Activated naive CD8-positive, alpha-beta T cell (primary cell): ENCODE measurements around the gene GMDS.

ENCODE experiments used
- H3K27ac Mint-ChIP-seq: one replicate; pipeline ENCODE4 v1.8.0; 2021; ENCODE audit warnings: mixed read lengths
- H3K27me3 Mint-ChIP-seq: one replicate; pipeline ENCODE4 v1.8.0; 2021; ENCODE audit warnings: mixed read lengths
- H3K36me3 Mint-ChIP-seq: one replicate; pipeline ENCODE4 v1.8.0; 2021; ENCODE audit warnings: mixed read lengths
- H3K4me1 Mint-ChIP-seq: one replicate; pipeline ENCODE4 v1.8.0; 2021; ENCODE audit warnings: low read depth, mixed read lengths
- H3K4me3 Mint-ChIP-seq: one replicate; pipeline ENCODE4 v1.8.0; 2021; ENCODE audit warnings: mild to moderate bottlenecking, mixed read lengths
- H3K9me3 Mint-ChIP-seq: one replicate; pipeline ENCODE4 v1.8.0; 2021; ENCODE audit warnings: low read depth, mixed read lengths

GMDS gene

GRCh38 chr6:1795910-1796309 is 449.5 kb downstream of the GMDS start:
- peaks cover 2% of the 10 kb centered on the region for H3K36me3 Mint-ChIP-seq
- peaks cover 6% of the 10 kb centered on the region for H3K4me1 Mint-ChIP-seq
- H3K4me3 Mint-ChIP-seq = no peak overlapping the region
- no peak overlapping the region for H3K27ac Mint-ChIP-seq
- H3K27me3 Mint-ChIP-seq = no peaks in the 10 kb centered on the region
- no peaks in the 10 kb centered on the region for H3K9me3 Mint-ChIP-seq

- no peaks in the 10 kb centered on the region for H3K9me3 Mint-ChIP-seq
- peaks cover 4% of the 10 kb centered on the region for H3K36me3 Mint-ChIP-seq
- H3K27me3 Mint-ChIP-seq = no peaks in the 10 kb centered on the region
- no peak overlapping the region for H3K27ac Mint-ChIP-seq
- H3K4me3 Mint-ChIP-seq = no peak overlapping the region
- peaks cover 6% of the 10 kb centered on the region for H3K4me1 Mint-ChIP-seq
Measured at GRCh38 chr6:1792989-1793388, 452.4 kb downstream of the GMDS start.

- H3K9me3 Mint-ChIP-seq = no peaks in the 10 kb centered on the region
- peaks cover 6% of the 10 kb centered on the region for H3K36me3 Mint-ChIP-seq
- H3K27ac Mint-ChIP-seq = no peak overlapping the region
Measured at GRCh38 chr6:1790684-1791083, 454.7 kb downstream of the GMDS start.

GRCh38 chr6:1789092-1789491 is 456.3 kb downstream of the GMDS start:
- no peaks in the 10 kb centered on the region for H3K9me3 Mint-ChIP-seq
- no peaks in the 10 kb centered on the region for H3K4me1 Mint-ChIP-seq
- no peak overlapping the region for H3K4me3 Mint-ChIP-seq
- no peak overlapping the region for H3K27ac Mint-ChIP-seq
- no peaks in the 10 kb centered on the region for H3K27me3 Mint-ChIP-seq
- H3K36me3 Mint-ChIP-seq = peaks cover 6% of the 10 kb centered on the region

More at GRCh38 chr6:1790684-1791083, 454.7 kb downstream of the GMDS start:
- Mint-ChIP-seq H3K27me3 (no peaks in the 10 kb centered on the region), H3K4me3 (no peak overlapping the region), H3K4me1 (no peaks in the 10 kb centered on the region)

GRCh38 chr6:1787894-1788293 is 457.5 kb downstream of the GMDS start:
- Mint-ChIP-seq H3K36me3 (peaks cover 6% of the 10 kb centered on the region), H3K9me3 (no peaks in the 10 kb centered on the region), H3K27ac (no peak overlapping the region), H3K27me3 (no peaks in the 10 kb centered on the region), H3K4me3 (no peak overlapping the region), H3K4me1 (no peaks in the 10 kb centered on the region)

- H3K27ac Mint-ChIP-seq = no peak overlapping the region
- peaks cover 4% of the 10 kb centered on the region for H3K36me3 Mint-ChIP-seq
- no peaks in the 10 kb centered on the region for H3K4me1 Mint-ChIP-seq
- H3K9me3 Mint-ChIP-seq = no peaks in the 10 kb centered on the region
- no peaks in the 10 kb centered on the region for H3K27me3 Mint-ChIP-seq
- H3K4me3 Mint-ChIP-seq = no peak overlapping the region
Measured at GRCh38 chr6:1786455-1787453, 458.7 kb downstream of the GMDS start.

GRCh38 chr6:1784422-1784884 is 461.0 kb downstream of the GMDS start:
- no peaks in the 10 kb centered on the region for H3K27me3 Mint-ChIP-seq
- H3K4me1 Mint-ChIP-seq = no peaks in the 10 kb centered on the region
- no peak overlapping the region for H3K27ac Mint-ChIP-seq
- peaks cover 2% of the 10 kb centered on the region for H3K36me3 Mint-ChIP-seq
- no peak overlapping the region for H3K4me3 Mint-ChIP-seq
- no peaks in the 10 kb centered on the region for H3K9me3 Mint-ChIP-seq

GRCh38 chr6:1781817-1782184 is 463.6 kb downstream of the GMDS start:
- Mint-ChIP-seq H3K4me1 (peaks cover 3% of the 10 kb centered on the region), H3K36me3 (peaks cover 10% of the 10 kb centered on the region), H3K27me3 (no peaks in the 10 kb centered on the region), H3K9me3 (no peaks in the 10 kb centered on the region), H3K27ac (no peak overlapping the region), H3K4me3 (no peak overlapping the region)

- no peak overlapping the region for H3K4me3 Mint-ChIP-seq
- H3K27me3 Mint-ChIP-seq = no peaks in the 10 kb centered on the region
- peaks cover 6% of the 10 kb centered on the region for H3K4me1 Mint-ChIP-seq
- H3K9me3 Mint-ChIP-seq = no peaks in the 10 kb centered on the region
- H3K27ac Mint-ChIP-seq = no peak overlapping the region
- peaks cover 12% of the 10 kb centered on the region for H3K36me3 Mint-ChIP-seq
Measured at GRCh38 chr6:1781152-1781816, 464.1 kb downstream of the GMDS start.

GRCh38 chr6:1780251-1780867 is 465.0 kb downstream of the GMDS start:
- H3K36me3 Mint-ChIP-seq = peaks cover 10% of the 10 kb centered on the region
- H3K4me1 Mint-ChIP-seq = peaks cover 8% of the 10 kb centered on the region
- no peaks in the 10 kb centered on the region for H3K27me3 Mint-ChIP-seq
- H3K27ac Mint-ChIP-seq = no peak overlapping the region
- no peak overlapping the region for H3K4me3 Mint-ChIP-seq
- H3K9me3 Mint-ChIP-seq = no peaks in the 10 kb centered on the region

- H3K36me3 Mint-ChIP-seq = peaks cover 12% of the 10 kb centered on the region
- H3K4me3 Mint-ChIP-seq = no peak overlapping the region
Measured at GRCh38 chr6:1778686-1779235, 466.6 kb downstream of the GMDS start.

GRCh38 chr6:1777921-1778685 is 467.3 kb downstream of the GMDS start:
- H3K4me3 Mint-ChIP-seq = no peak overlapping the region
- no peaks in the 10 kb centered on the region for H3K9me3 Mint-ChIP-seq
- H3K27me3 Mint-ChIP-seq = no peaks in the 10 kb centered on the region
- no peak overlapping the region for H3K27ac Mint-ChIP-seq
- peaks cover 12% of the 10 kb centered on the region for H3K36me3 Mint-ChIP-seq
- peaks cover 31% of the 10 kb centered on the region for H3K4me1 Mint-ChIP-seq

More at GRCh38 chr6:1778686-1779235, 466.6 kb downstream of the GMDS start:
- Mint-ChIP-seq H3K9me3 (no peaks in the 10 kb centered on the region), H3K27ac (no peak overlapping the region), H3K4me1 (peaks cover 24% of the 10 kb centered on the region), H3K27me3 (no peaks in the 10 kb centered on the region)

- H3K27ac Mint-ChIP-seq = no peak overlapping the region
- H3K4me1 Mint-ChIP-seq = peaks cover 55% of the 10 kb centered on the region
- no peaks in the 10 kb centered on the region for H3K9me3 Mint-ChIP-seq
- no peak overlapping the region for H3K4me3 Mint-ChIP-seq
- H3K27me3 Mint-ChIP-seq = no peaks in the 10 kb centered on the region
- H3K36me3 Mint-ChIP-seq = peaks cover 12% of the 10 kb centered on the region
Measured at GRCh38 chr6:1775441-1775840, 470.0 kb downstream of the GMDS start.

- Mint-ChIP-seq H3K4me1 (peaks cover 64% of the 10 kb centered on the region), H3K27me3 (no peaks in the 10 kb centered on the region), H3K36me3 (peaks cover 12% of the 10 kb centered on the region), H3K4me3 (peak overlapping the region; percentile 59), H3K27ac (peak overlapping the region; percentile 66), H3K9me3 (no peaks in the 10 kb centered on the region)
Measured at GRCh38 chr6:1774226-1774915, 471.0 kb downstream of the GMDS start.
